Measurements from ENCODE around the gene BIN1. TPM values are rescaled to one million over a fixed set of nuclear protein-coding genes. Genes with fewer than 3 reads are reported as not detected.

BIN1 gene
- total RNA-seq, 2 donors from 2014 or later: 24.4 to 43.5 TPM

GRCh38 chr2:127064642-127065250 lies 42.2 kb downstream of the BIN1 start:
- peak; percentile 63 for ATAC-seq
- Histone ChIP-seq H3K9me3 (no peaks in the 10 kb centered on the region), H3K4me3 (no peak overlapping the region), H3K27ac (peak overlapping the region in 2 of 4 donors; percentile 4 to 28), H3K27me3 (no peaks in the 10 kb centered on the region), H3K36me3 (replicated peaks in 1 of 2; ENCODE audit: insufficient read depth in 1 of 2, low read depth in 2 of 2) (no peaks in the 10 kb centered on the region), H3K4me1 (peaks cover 4% of the 10 kb centered on the region)
- TF ChIP-seq POLR2A (IDR thresholded peaks at IDR 0.05): no peak
- TF ChIP-seq CTCF (IDR thresholded peaks at IDR 0.05): no peak
- DNase-seq: peak; percentile 48 to 81 (median 63)
- intact Hi-C loops (cut with DNase I): no loop called here
- WGBS, 2 donors: 53 to 83% methylated on average over 8 to 14 of the region's 17 CpGs

- intact Hi-C loops (cut with DNase I): no loop called here
- TF ChIP-seq CTCF (IDR thresholded peaks at IDR 0.05) (no peak), POLR2A (IDR thresholded peaks at IDR 0.05) (no peak)
- 89 to 93% methylated on average over 7 to 27 of the region's 28 CpGs for WGBS, 2 donors
Observed at GRCh38 chr2:127063701-127064590, 43.0 kb downstream of the BIN1 start.

GRCh38 chr2:127061375-127062273 lies 45.3 kb downstream of the BIN1 start:
- ATAC-seq (peak; percentile 16), DNase-seq (no peak)
- Histone ChIP-seq H3K36me3 (replicated peaks in 1 of 2; ENCODE audit: insufficient read depth in 1 of 2, low read depth in 2 of 2) (no peaks in the 10 kb centered on the region), H3K27ac (no peak overlapping the region), H3K9me3 (no peaks in the 10 kb centered on the region), H3K4me3 (no peak overlapping the region), H3K27me3 (no peaks in the 10 kb centered on the region), H3K4me1 (no peaks in the 10 kb centered on the region)
- TF ChIP-seq CTCF (IDR thresholded peaks at IDR 0.05) (no peak), POLR2A (IDR thresholded peaks at IDR 0.05) (no peak)
- WGBS, 2 donors: 74 to 93% methylated on average over 7 to 23 of the region's 23 CpGs
- intact Hi-C loops (cut with DNase I): no loop called here

More at GRCh38 chr2:127063701-127064590, 43.0 kb downstream of the BIN1 start:
- H3K27ac ChIP-seq: peak overlapping the region in 1 of 4 donors; percentile 28
- DNase-seq (no peak), ATAC-seq (no peak)
- peaks cover 4% of the 10 kb centered on the region for H3K4me1 ChIP-seq
- H3K4me3 ChIP-seq: no peak overlapping the region
- H3K9me3 ChIP-seq: no peaks in the 10 kb centered on the region
- H3K27me3 ChIP-seq: no peaks in the 10 kb centered on the region
- no peaks in the 10 kb centered on the region for H3K36me3 ChIP-seq (replicated peaks in 1 of 2; ENCODE audit: insufficient read depth in 1 of 2, low read depth in 2 of 2)

GRCh38 chr2:127060264-127060945 lies 46.5 kb downstream of the BIN1 start:
- no peak for ATAC-seq
- WGBS, 2 donors: 93 to 97% methylated on average over 16 to 30 of the region's 30 CpGs
- intact Hi-C loops (cut with DNase I): no loop called here
- no peak for DNase-seq
- TF ChIP-seq CTCF (IDR thresholded peaks at IDR 0.05): no peak
- no peak for TF ChIP-seq POLR2A (IDR thresholded peaks at IDR 0.05)
- Histone ChIP-seq H3K36me3 (replicated peaks in 1 of 2; ENCODE audit: insufficient read depth in 1 of 2, low read depth in 2 of 2) (no peaks in the 10 kb centered on the region), H3K27me3 (no peaks in the 10 kb centered on the region), H3K9me3 (no peaks in the 10 kb centered on the region), H3K4me1 (no peaks in the 10 kb centered on the region), H3K27ac (no peak overlapping the region), H3K4me3 (no peak overlapping the region)
